GM18951 (cell line): ENCODE results near the gene POLN.

Experiments
- POLR2A ChIP-seq: IDR thresholded peaks from 4 replicates; pipeline ENCODE4 v1.6.1; 2011; ENCODE audit warnings: mild to moderate bottlenecking; ENCODE audit not compliant: insufficient read length, insufficient read depth; ENCODE audit errors: extremely low read depth
- in situ Hi-C: fragments of 300-500 bp; cut with MboI; formaldehyde crosslinking; loops from one replicate; pipeline ENCODE4 v1.12.0; 2022; ENCODE audit warnings: low sequenced_read_pairs, mixed read lengths, inconsistent platforms; ENCODE audit not compliant: unreplicated experiment

POLN gene

GRCh38 chr4:2058264-2059045 is 183.5 kb downstream of the POLN start:
- no peak for TF ChIP-seq POLR2A
- in situ Hi-C loops: no loop called here

- no peak for TF ChIP-seq POLR2A
- in situ Hi-C loops: no loop called here
Measured at GRCh38 chr4:2057382-2058065, 184.4 kb downstream of the POLN start.

- no peak for TF ChIP-seq POLR2A
- in situ Hi-C loops: no loop called here
Measured at GRCh38 chr4:2054217-2054616, 187.7 kb downstream of the POLN start.

- in situ Hi-C loops: no loop called here
- TF ChIP-seq POLR2A: no peak
Measured at GRCh38 chr4:2051086-2051485, 190.8 kb downstream of the POLN start.

- in situ Hi-C loops: no loop called here
- TF ChIP-seq POLR2A: no peak
Measured at GRCh38 chr4:2049811-2050210, 192.1 kb downstream of the POLN start.

GRCh38 chr4:2049381-2049780 is 192.5 kb downstream of the POLN start:
- no peak for TF ChIP-seq POLR2A
- in situ Hi-C loops: no loop called here

GRCh38 chr4:2048831-2049230 is 193.1 kb downstream of the POLN start:
- in situ Hi-C loops: no loop called here
- no peak for TF ChIP-seq POLR2A

GRCh38 chr4:2047781-2048581 is 193.9 kb downstream of the POLN start:
- no peak for TF ChIP-seq POLR2A
- in situ Hi-C loops: no loop called here

- TF ChIP-seq POLR2A: no peak
- in situ Hi-C loops: no loop called here
Measured at GRCh38 chr4:2047031-2047660, 194.8 kb downstream of the POLN start.

- no peak for TF ChIP-seq POLR2A
- in situ Hi-C loops: no loop called here
Measured at GRCh38 chr4:2046031-2046961, 195.6 kb downstream of the POLN start.

- in situ Hi-C loops: no loop called here
- TF ChIP-seq POLR2A: no peak
Measured at GRCh38 chr4:2045518-2045951, 196.4 kb downstream of the POLN start.
